ENCODE data around the gene WWOX.
A peak's percentile ranks its signal among the peaks of the same experiment; 100 is the strongest.

WWOX gene

GRCh38 chr16:78127130-78127529 lies 27.7 kb downstream of the WWOX start:
- DNase-seq (ENCODE audit: low read depth in 2 of 2), result peak; percentile 35 to 67
- TF ChIP-seq CTCF (IDR thresholded peaks at IDR 0.05; ENCODE audit: low read depth, low read length), result no peak
- no peak overlapping the region for H3K4me3 ChIP-seq (replicated peaks in 1 of 2; ENCODE audit: low read depth in 2 of 2, low read length in 2 of 2)

DNA sequence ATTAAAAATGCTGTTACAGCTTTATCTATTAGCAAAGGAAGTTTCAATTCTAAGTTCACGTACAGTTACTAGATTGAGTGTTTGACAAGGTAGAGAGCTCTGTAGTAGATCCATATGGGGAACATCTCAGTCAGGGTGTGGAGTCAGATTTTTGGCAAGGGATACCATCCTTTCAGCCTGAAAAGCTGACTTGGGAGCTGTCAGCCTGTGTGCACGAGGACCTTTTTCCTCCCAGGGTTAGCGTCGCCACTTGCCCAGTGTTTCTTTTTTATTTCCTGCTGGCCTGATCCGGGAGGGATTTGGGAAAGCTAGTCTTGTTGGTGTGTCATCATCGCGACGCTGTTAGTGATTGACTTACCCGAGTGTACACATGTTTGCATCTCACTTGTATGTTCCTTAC lies 29.5 kb downstream of the WWOX start:
- TF ChIP-seq CTCF (IDR thresholded peaks at IDR 0.05; ENCODE audit: low read depth, low read length), result no peak
- H3K4me3 ChIP-seq (replicated peaks in 1 of 2; ENCODE audit: low read depth in 2 of 2, low read length in 2 of 2), result no peak overlapping the region
- peak in 1 of 2 donors; percentile 21 for DNase-seq (ENCODE audit: low read depth in 2 of 2)

- DNase-seq (ENCODE audit: low read depth in 2 of 2), result no peak
- H3K4me3 ChIP-seq (replicated peaks in 1 of 2; ENCODE audit: low read depth in 2 of 2, low read length in 2 of 2), result no peak overlapping the region
- no peak for TF ChIP-seq CTCF (IDR thresholded peaks at IDR 0.05; ENCODE audit: low read depth, low read length)
Observed at GRCh38 chr16:78129349-78129748, 29.9 kb downstream of the WWOX start.

DNA sequence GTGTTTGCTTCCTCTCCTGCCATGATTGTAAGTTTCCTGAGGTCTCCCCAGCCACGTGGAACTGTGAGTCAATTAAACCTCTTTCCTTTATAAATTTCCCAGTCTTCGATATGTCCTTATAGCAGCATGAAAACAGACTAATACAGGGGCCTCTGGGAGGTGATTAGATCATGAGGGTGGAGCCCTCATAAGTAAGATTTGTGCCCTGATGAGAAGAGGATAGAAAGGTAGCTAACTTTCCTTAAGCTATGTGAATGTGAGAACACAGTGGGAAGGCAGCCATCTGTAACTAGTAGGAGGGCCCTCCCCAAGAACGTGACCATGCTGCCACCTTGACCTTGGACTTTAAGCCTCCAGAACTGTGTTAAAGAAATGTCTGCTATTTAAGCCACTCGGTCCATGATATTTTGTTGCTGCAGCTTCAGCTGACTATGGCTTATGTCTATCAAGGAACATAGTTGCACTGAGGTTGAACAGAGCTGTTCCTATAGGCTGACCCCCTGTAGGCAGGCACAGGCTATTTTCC lies 30.7 kb downstream of the WWOX start:
- TF ChIP-seq CTCF (IDR thresholded peaks at IDR 0.05; ENCODE audit: low read depth, low read length), result no peak
- DNase-seq (ENCODE audit: low read depth in 2 of 2), result no peak
- H3K4me3 ChIP-seq (replicated peaks in 1 of 2; ENCODE audit: low read depth in 2 of 2, low read length in 2 of 2), result no peak overlapping the region

- no peak for TF ChIP-seq CTCF (IDR thresholded peaks at IDR 0.05; ENCODE audit: low read depth, low read length)
- H3K4me3 ChIP-seq (replicated peaks in 1 of 2; ENCODE audit: low read depth in 2 of 2, low read length in 2 of 2), result no peak overlapping the region
- DNase-seq (ENCODE audit: low read depth in 2 of 2), result no peak
Observed at GRCh38 chr16:78130950-78131349, 31.5 kb downstream of the WWOX start.

GRCh38 chr16:78133919-78134318 lies 34.5 kb downstream of the WWOX start:
- TF ChIP-seq CTCF (IDR thresholded peaks at IDR 0.05; ENCODE audit: low read depth, low read length), result no peak
- no peak for DNase-seq (ENCODE audit: low read depth in 2 of 2)
- H3K4me3 ChIP-seq (replicated peaks in 1 of 2; ENCODE audit: low read depth in 2 of 2, low read length in 2 of 2), result no peak overlapping the region

DNA sequence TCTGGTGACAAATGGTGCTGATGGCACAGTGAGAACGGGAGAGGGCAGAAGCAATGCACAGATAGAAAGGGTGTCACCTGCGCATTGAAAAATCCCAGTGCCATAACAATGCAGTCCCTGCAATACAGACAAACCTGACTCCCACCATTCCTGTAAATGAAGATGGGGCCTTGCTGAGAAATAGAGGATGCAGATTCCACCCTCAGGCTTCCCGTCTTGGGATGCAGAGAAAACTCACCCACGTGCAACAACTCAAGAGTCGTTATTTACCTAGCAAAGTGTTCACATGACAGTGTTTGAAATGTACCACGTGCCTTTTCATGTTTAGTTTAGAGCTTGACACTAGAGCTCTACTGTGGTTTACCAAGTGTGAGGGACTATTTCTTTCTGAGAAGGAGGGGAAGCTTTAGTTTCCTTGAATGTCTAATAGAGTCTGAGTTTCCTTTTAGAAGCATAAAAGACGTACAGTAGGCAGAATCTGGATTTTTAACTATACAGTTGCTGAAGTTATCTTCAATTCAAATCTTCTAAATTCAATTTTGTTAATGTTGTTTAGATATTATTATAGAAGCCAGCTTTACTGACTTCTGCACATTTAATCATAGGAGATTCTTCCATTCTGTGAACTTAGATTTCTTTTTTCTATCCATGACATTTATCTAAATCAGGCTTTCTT lies 35.6 kb downstream of the WWOX start:
- TF ChIP-seq CTCF (IDR thresholded peaks at IDR 0.05; ENCODE audit: low read depth, low read length), result no peak
- DNase-seq (ENCODE audit: low read depth in 2 of 2), result no peak
- no peak overlapping the region for H3K4me3 ChIP-seq (replicated peaks in 1 of 2; ENCODE audit: low read depth in 2 of 2, low read length in 2 of 2)
